Tibial artery (tissue), 4 donors: ENCODE results near the gene THYN1.
A peak's percentile ranks its signal among the peaks of the same experiment; 100 is the strongest.

Source experiments
- DNase-seq, 2 donors: peaks; one replicate each; pipeline ENCODE4 v3.0.0-alpha.2; 2019
- H3K27ac ChIP-seq, 2 donors: fragments of 200-600 bp; sonication (generic) in 1 of 2; 1 replicate in 1 of 2; 2 replicates in 1 of 2; pipeline ENCODE4 v1.5.1; 2018 to 2019; ENCODE audit warnings: mild to moderate bottlenecking in 1 of 2
- H3K27me3 ChIP-seq, 2 donors: fragments of 200-600 bp; sonication (generic) in 1 of 2; one replicate each; pipeline versions ENCODE4 v1.5.1 to v1.6.0; 2016 to 2019
- H3K36me3 ChIP-seq, 3 donors: fragments of 200-600 bp; sonication (generic) in 2 of 3; one replicate each; pipeline ENCODE4 v1.5.1; 2016 to 2019; ENCODE audit warnings: mild to moderate bottlenecking in 2 of 3
- H3K4me1 ChIP-seq, 4 donors: fragments of 200-600 bp; sonication (generic) in 2 of 4; 1 replicate in 3 of 4; 2 replicates in 1 of 4; pipeline ENCODE4 v1.5.1; 2016 to 2019
- H3K4me3 ChIP-seq, 2 donors: fragments of 200-600 bp; sonication (generic) in 1 of 2; 1 replicate in 1 of 2; 2 replicates in 1 of 2; pipeline ENCODE4 v1.5.1; 2018 to 2019; ENCODE audit warnings: mild to moderate bottlenecking in 2 of 2
- H3K9me3 ChIP-seq, 3 donors: fragments of 200-600 bp; sonication (generic) in 1 of 3; one replicate each; pipeline ENCODE4 v1.5.1; 2016 to 2019
- CTCF ChIP-seq, 2 experiments: fragments of 200-600 bp in 1 of 2; fragments of 450-650 bp in 1 of 2; IDR thresholded peaks; one replicate each; pipeline ENCODE4 v1.5.1; 2017 to 2019; ENCODE audit warnings: antibody characterized with exemption in 2 of 2, mild to moderate bottlenecking in 1 of 2, moderate library complexity in 1 of 2
- intact Hi-C: fragments of 100-400 bp; cut with DNase I; formaldehyde crosslinking; loops from one replicate; pipeline ENCODE4 v1.15.0; 2023; ENCODE audit warnings: low total_unique reads

The THYN1 gene

GRCh38 chr11:134244593-134244992, 8.6 kb downstream of the THYN1 start:
- peak; percentile 15 to 23 for TF ChIP-seq CTCF (IDR thresholded peaks at IDR 0.05)
- intact Hi-C loops, result no loop called here
- H3K36me3 ChIP-seq, result peaks cover 50 to 100% (median 94%) of the 10 kb centered on the region in 3 donors
- no peak overlapping the region for H3K27ac ChIP-seq
- H3K27me3 ChIP-seq, result no peaks in the 10 kb centered on the region
- no peaks in the 10 kb centered on the region for H3K4me1 ChIP-seq
- no peak overlapping the region for H3K4me3 ChIP-seq
- H3K9me3 ChIP-seq, result no peaks in the 10 kb centered on the region
- DNase-seq, result no peak

- no peak for DNase-seq
- Histone ChIP-seq H3K4me1 (no peaks in the 10 kb centered on the region), H3K4me3 (no peak overlapping the region), H3K27ac (no peak overlapping the region), H3K9me3 (no peaks in the 10 kb centered on the region), H3K27me3 (no peaks in the 10 kb centered on the region), H3K36me3 (peaks cover 50 to 100% (median 95%) of the 10 kb centered on the region in 3 donors)
- TF ChIP-seq CTCF (IDR thresholded peaks at IDR 0.05), result no peak
- intact Hi-C loops, result no loop called here
Measured at GRCh38 chr11:134243913-134244312, 9.2 kb downstream of the THYN1 start.

GRCh38 chr11:134242376-134242775, 10.8 kb downstream of the THYN1 start:
- H3K36me3 ChIP-seq, result peaks cover 40 to 100% (median 94%) of the 10 kb centered on the region in 3 donors

GRCh38 chr11:134240592-134240991, 12.6 kb downstream of the THYN1 start:
- no peaks in the 10 kb centered on the region for H3K27me3 ChIP-seq
- intact Hi-C loops, result no loop called here
- H3K4me3 ChIP-seq, result no peak overlapping the region
- H3K27ac ChIP-seq, result no peak overlapping the region
- no peaks in the 10 kb centered on the region for H3K9me3 ChIP-seq
- DNase-seq, result no peak
- TF ChIP-seq CTCF (IDR thresholded peaks at IDR 0.05), result no peak
- peaks cover 46 to 97% (median 89%) of the 10 kb centered on the region in 3 donors for H3K36me3 ChIP-seq
- no peaks in the 10 kb centered on the region for H3K4me1 ChIP-seq

More at GRCh38 chr11:134242376-134242775, 10.8 kb downstream of the THYN1 start:
- intact Hi-C loops, result no loop called here
- Histone ChIP-seq H3K9me3 (no peaks in the 10 kb centered on the region), H3K27ac (no peak overlapping the region), H3K4me1 (no peaks in the 10 kb centered on the region), H3K4me3 (no peak overlapping the region), H3K27me3 (no peaks in the 10 kb centered on the region)
- DNase-seq, result no peak
- no peak for TF ChIP-seq CTCF (IDR thresholded peaks at IDR 0.05)

GRCh38 chr11:134238956-134239355, 14.2 kb downstream of the THYN1 start:
- no peaks in the 10 kb centered on the region for H3K9me3 ChIP-seq
- no peaks in the 10 kb centered on the region for H3K27me3 ChIP-seq
- no peak overlapping the region for H3K4me3 ChIP-seq
- H3K4me1 ChIP-seq, result no peaks in the 10 kb centered on the region
- peaks cover 42 to 91% (median 80%) of the 10 kb centered on the region in 3 donors for H3K36me3 ChIP-seq
- no peak for TF ChIP-seq CTCF (IDR thresholded peaks at IDR 0.05)
- intact Hi-C loops, result no loop called here
- DNase-seq, result no peak
- H3K27ac ChIP-seq, result no peak overlapping the region

GRCh38 chr11:134237557-134237922, 15.6 kb downstream of the THYN1 start:
- DNase-seq, result no peak
- Histone ChIP-seq H3K36me3 (peaks cover 34 to 77% (median 68%) of the 10 kb centered on the region in 3 donors), H3K4me1 (no peaks in the 10 kb centered on the region), H3K4me3 (no peak overlapping the region), H3K27ac (no peak overlapping the region), H3K27me3 (no peaks in the 10 kb centered on the region), H3K9me3 (no peaks in the 10 kb centered on the region)
- TF ChIP-seq CTCF (IDR thresholded peaks at IDR 0.05), result no peak
- intact Hi-C loops, result no loop called here
